SK-N-SH (cell line): ENCODE measurements around the gene JCHAIN.

Source experiments
- EZH2phosphoT487 ChIP-seq: fragments of 200-600 bp; sonication (generic); IDR thresholded peaks from 2 replicates; pipeline ENCODE4 v1.6.1; 2017; ENCODE audit warnings: low read depth, mixed run types, mild to moderate bottlenecking, antibody characterized with exemption, moderate library complexity, borderline replicate concordance
- JUND ChIP-seq: IDR thresholded peaks from 2 replicates; pipeline ENCODE4 v1.4.0; 2012
- POLR2AphosphoS5 ChIP-seq: IDR thresholded peaks from 2 replicates; pipeline ENCODE4 v1.6.1; 2012; ENCODE audit warnings: low read depth, low read length
- SMC3 ChIP-seq: IDR thresholded peaks from 2 replicates; pipeline ENCODE4 v1.6.1; 2012; ENCODE audit warnings: low read depth, low read length, improper control_type of control experiment
- YY1 ChIP-seq: IDR thresholded peaks from 2 replicates; pipeline ENCODE4 v1.4.0; 2012; ENCODE audit warnings: low read depth, mild to moderate bottlenecking
- TF ChIP-seq, protein P1 (sequence below): IDR thresholded peaks from 2 replicates; pipeline ENCODE4 v1.6.1; 2012; ENCODE audit warnings: mild to moderate bottlenecking, low read depth, low read length, moderate library complexity
- TF ChIP-seq, protein P2 (sequence below): fragments of 200-600 bp; sonication (generic); IDR thresholded peaks from 2 replicates; pipeline ENCODE4 v1.6.1; 2017; ENCODE audit warnings: antibody characterized with exemption, mild to moderate bottlenecking, moderate library complexity
- TF ChIP-seq, protein P3 (sequence below): fragments of 150-350 bp; IDR thresholded peaks from 2 replicates; pipeline ENCODE4 v1.6.1; 2017; ENCODE audit warnings: antibody characterized with exemption, low read length, low read depth, borderline replicate concordance

DNA sequence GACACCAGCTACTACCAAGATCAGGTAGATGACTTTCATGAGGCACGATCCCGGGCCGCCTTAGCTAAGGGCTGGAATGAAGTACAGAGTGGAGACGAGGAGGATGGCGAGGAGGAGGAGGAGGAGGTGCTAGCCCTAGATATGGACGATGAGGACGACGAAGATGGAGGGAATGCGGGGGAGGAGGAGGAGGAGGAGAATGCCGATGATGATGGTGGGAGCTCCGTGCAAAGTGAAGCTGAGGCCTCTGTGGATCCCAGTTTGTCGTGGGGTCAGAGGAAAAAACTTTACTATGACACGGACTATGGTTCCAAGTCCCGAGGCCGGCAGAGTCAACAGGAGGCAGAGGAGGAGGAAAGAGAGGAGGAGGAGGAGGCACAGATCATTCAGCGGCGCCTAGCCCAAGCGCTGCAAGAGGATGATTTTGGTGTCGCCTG is 22.5 kb upstream of the JCHAIN start:
- TF ChIP-seq, protein P1, sequence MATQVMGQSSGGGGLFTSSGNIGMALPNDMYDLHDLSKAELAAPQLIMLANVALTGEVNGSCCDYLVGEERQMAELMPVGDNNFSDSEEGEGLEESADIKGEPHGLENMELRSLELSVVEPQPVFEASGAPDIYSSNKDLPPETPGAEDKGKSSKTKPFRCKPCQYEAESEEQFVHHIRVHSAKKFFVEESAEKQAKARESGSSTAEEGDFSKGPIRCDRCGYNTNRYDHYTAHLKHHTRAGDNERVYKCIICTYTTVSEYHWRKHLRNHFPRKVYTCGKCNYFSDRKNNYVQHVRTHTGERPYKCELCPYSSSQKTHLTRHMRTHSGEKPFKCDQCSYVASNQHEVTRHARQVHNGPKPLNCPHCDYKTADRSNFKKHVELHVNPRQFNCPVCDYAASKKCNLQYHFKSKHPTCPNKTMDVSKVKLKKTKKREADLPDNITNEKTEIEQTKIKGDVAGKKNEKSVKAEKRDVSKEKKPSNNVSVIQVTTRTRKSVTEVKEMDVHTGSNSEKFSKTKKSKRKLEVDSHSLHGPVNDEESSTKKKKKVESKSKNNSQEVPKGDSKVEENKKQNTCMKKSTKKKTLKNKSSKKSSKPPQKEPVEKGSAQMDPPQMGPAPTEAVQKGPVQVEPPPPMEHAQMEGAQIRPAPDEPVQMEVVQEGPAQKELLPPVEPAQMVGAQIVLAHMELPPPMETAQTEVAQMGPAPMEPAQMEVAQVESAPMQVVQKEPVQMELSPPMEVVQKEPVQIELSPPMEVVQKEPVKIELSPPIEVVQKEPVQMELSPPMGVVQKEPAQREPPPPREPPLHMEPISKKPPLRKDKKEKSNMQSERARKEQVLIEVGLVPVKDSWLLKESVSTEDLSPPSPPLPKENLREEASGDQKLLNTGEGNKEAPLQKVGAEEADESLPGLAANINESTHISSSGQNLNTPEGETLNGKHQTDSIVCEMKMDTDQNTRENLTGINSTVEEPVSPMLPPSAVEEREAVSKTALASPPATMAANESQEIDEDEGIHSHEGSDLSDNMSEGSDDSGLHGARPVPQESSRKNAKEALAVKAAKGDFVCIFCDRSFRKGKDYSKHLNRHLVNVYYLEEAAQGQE: no peak
- TF ChIP-seq JUND (no peak), YY1 (no peak), EZH2phosphoT487 (no peak), POLR2AphosphoS5 (no peak), SMC3 (no peak)
- TF ChIP-seq, protein P2, sequence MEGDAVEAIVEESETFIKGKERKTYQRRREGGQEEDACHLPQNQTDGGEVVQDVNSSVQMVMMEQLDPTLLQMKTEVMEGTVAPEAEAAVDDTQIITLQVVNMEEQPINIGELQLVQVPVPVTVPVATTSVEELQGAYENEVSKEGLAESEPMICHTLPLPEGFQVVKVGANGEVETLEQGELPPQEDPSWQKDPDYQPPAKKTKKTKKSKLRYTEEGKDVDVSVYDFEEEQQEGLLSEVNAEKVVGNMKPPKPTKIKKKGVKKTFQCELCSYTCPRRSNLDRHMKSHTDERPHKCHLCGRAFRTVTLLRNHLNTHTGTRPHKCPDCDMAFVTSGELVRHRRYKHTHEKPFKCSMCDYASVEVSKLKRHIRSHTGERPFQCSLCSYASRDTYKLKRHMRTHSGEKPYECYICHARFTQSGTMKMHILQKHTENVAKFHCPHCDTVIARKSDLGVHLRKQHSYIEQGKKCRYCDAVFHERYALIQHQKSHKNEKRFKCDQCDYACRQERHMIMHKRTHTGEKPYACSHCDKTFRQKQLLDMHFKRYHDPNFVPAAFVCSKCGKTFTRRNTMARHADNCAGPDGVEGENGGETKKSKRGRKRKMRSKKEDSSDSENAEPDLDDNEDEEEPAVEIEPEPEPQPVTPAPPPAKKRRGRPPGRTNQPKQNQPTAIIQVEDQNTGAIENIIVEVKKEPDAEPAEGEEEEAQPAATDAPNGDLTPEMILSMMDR: no peak
- TF ChIP-seq, protein P3, sequence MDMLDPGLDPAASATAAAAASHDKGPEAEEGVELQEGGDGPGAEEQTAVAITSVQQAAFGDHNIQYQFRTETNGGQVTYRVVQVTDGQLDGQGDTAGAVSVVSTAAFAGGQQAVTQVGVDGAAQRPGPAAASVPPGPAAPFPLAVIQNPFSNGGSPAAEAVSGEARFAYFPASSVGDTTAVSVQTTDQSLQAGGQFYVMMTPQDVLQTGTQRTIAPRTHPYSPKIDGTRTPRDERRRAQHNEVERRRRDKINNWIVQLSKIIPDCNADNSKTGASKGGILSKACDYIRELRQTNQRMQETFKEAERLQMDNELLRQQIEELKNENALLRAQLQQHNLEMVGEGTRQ: no peak
